Fibroblast of mammary gland (primary cell): ENCODE measurements around the gene NCKAP5L.
A peak's percentile ranks its signal among the peaks of the same experiment; 100 is the strongest.

Experiments
- DNase-seq: peaks from one replicate; pipeline ENCODE4 v3.0.0-alpha.2; 2010; ENCODE audit warnings: low read depth
- H3K4me3 ChIP-seq: 2 replicates; pipeline ENCODE4 v1.5.1; 2011; ENCODE audit warnings: low read depth, mild to moderate bottlenecking, low read length, moderate library complexity; ENCODE audit not compliant: control insufficient read depth
- TF ChIP-seq, protein P1 (sequence below): conservative IDR thresholded peaks from 2 replicates; pipeline ENCODE4 v1.5.1; 2011; ENCODE audit warnings: low read depth, low read length, inconsistent platforms; ENCODE audit not compliant: control insufficient read depth, insufficient read depth

Gene NCKAP5L, protein sequence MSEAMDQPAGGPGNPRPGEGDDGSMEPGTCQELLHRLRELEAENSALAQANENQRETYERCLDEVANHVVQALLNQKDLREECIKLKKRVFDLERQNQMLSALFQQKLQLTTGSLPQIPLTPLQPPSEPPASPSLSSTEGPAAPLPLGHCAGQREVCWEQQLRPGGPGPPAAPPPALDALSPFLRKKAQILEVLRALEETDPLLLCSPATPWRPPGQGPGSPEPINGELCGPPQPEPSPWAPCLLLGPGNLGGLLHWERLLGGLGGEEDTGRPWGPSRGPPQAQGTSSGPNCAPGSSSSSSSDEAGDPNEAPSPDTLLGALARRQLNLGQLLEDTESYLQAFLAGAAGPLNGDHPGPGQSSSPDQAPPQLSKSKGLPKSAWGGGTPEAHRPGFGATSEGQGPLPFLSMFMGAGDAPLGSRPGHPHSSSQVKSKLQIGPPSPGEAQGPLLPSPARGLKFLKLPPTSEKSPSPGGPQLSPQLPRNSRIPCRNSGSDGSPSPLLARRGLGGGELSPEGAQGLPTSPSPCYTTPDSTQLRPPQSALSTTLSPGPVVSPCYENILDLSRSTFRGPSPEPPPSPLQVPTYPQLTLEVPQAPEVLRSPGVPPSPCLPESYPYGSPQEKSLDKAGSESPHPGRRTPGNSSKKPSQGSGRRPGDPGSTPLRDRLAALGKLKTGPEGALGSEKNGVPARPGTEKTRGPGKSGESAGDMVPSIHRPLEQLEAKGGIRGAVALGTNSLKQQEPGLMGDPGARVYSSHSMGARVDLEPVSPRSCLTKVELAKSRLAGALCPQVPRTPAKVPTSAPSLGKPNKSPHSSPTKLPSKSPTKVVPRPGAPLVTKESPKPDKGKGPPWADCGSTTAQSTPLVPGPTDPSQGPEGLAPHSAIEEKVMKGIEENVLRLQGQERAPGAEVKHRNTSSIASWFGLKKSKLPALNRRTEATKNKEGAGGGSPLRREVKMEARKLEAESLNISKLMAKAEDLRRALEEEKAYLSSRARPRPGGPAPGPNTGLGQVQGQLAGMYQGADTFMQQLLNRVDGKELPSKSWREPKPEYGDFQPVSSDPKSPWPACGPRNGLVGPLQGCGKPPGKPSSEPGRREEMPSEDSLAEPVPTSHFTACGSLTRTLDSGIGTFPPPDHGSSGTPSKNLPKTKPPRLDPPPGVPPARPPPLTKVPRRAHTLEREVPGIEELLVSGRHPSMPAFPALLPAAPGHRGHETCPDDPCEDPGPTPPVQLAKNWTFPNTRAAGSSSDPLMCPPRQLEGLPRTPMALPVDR (N-terminal part only)

DNA sequence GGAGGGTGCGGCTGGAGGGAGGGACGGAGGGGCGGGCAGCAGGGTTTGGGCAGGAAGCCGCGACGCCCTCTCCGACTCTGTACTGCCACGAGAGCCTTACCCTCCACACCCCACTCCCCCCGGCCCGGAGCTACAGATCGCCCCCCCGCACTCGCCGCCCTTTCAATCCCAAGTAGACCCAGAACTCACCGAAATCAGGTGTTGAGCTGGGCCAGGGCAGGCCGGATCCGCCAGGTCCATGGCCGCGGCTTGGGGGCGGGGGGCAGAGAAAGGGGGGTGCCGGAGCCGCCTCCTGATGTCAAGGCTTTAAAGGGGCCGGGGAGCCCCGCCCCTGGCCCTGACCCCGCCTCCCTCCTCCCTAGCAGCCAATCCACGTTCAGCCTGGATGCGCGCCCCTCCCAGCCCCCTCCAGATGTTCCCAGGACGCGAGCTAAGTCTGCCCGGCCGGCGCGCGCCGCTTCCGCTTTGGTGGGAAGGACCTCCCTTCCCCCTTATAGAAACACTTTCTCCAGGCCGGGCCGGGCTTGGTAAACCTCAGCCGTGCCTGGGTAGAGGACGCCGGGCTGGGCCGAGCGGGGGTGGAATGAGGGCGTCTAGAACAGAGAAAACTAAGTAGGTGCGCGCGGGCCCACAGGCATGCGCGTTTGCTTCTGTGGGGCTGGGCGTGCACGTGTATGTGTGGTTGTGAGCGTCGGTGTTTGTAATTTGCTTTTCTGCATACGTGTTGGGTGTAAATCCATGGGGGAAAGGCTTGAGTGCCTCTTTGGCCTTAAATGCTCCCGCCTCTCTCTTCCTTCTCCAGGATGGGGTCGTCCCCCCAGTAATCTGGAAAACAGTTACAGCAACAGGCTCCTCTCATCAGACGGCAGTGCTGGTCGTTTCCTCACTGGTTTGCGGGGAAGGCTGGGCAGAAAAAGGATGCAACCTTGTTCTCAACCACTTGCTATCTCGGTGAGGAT, at the start of gene NCKAP5L:
NCKAP5L (minus strand) TSS at position 281 of the 959 bp plus-strand sequence. CDS start 24,369 bp downstream, outside the sequence.
- TF ChIP-seq, protein P1, sequence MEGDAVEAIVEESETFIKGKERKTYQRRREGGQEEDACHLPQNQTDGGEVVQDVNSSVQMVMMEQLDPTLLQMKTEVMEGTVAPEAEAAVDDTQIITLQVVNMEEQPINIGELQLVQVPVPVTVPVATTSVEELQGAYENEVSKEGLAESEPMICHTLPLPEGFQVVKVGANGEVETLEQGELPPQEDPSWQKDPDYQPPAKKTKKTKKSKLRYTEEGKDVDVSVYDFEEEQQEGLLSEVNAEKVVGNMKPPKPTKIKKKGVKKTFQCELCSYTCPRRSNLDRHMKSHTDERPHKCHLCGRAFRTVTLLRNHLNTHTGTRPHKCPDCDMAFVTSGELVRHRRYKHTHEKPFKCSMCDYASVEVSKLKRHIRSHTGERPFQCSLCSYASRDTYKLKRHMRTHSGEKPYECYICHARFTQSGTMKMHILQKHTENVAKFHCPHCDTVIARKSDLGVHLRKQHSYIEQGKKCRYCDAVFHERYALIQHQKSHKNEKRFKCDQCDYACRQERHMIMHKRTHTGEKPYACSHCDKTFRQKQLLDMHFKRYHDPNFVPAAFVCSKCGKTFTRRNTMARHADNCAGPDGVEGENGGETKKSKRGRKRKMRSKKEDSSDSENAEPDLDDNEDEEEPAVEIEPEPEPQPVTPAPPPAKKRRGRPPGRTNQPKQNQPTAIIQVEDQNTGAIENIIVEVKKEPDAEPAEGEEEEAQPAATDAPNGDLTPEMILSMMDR = no peak
- peak; percentile 95 for DNase-seq
- peak within 1 kb of the TSS; percentile 80 for H3K4me3 ChIP-seq

DNA sequence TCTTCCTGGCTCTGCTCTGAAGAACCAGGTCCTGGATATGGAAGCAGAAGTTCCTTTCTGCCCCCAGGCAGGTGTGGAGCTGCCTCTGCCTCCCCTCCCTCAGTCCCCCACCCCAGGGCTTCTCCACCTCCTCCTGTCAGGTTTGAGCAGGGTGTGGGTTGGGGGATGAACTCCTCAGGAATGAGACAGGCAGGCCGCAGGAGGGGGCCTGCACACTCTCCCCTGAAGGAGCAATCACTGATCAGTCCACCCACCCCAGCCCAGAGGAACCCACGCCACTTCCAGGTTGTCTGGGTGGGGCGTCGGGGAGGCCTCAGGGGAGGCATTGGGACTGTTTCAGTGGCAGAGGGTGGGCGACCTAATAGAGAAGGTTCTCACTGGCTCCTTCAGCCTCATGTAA, 48.9 kb upstream of the NCKAP5L start:
- no peak overlapping the region for H3K4me3 ChIP-seq
- DNase-seq = no peak
- TF ChIP-seq, protein P1 = no peak

DNA sequence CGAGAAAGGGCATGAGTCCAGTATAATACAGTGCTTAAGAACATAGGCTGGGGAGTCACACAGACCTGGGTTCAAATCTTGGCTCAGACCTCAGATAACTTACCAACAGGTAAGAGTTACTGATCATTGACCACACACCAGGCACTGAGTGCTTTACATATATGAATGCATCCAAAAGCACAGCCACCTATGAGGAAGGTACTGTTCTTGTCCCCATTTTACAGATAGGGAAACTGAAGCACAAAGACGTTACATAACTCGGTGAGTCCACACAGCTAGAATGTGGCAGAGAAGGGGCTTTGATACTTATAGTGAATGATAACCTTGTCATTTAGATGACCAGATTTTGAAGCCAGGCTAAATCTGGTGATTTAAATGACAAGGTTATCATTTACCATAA, 47.9 kb upstream of the NCKAP5L start:
- TF ChIP-seq, protein P1 = no peak
- H3K4me3 ChIP-seq = no peak overlapping the region
- DNase-seq = no peak

DNA sequence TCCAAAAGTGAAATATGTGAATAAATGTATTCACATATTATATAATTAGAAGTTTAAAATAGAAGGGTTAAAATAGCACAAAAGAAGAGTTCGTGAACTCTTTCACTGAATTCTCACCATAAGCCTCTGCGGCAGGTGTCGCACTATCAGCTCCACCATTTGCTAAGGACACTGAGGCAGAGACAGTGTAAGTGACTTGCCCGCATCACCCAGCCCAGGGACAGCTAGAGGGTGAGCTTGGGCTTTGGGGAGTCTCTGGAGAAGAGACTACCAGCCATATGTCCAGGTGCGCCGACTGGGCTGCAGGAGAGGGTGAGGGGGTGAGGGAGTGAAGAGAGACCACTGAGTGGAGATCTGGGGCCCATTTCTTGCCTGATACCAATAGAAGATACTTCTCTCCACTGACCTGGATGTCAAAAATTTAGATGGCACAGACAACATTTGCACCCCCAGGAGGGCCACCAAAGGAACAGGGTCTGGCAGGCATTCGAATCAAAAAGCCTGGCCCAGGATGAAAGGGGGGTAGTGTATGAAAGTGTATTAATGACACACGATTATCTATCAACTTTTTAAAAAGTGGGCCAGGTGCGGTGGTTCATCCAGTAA, 47.0 kb upstream of the NCKAP5L start:
- no peak overlapping the region for H3K4me3 ChIP-seq
- TF ChIP-seq, protein P1 = no peak

DNA sequence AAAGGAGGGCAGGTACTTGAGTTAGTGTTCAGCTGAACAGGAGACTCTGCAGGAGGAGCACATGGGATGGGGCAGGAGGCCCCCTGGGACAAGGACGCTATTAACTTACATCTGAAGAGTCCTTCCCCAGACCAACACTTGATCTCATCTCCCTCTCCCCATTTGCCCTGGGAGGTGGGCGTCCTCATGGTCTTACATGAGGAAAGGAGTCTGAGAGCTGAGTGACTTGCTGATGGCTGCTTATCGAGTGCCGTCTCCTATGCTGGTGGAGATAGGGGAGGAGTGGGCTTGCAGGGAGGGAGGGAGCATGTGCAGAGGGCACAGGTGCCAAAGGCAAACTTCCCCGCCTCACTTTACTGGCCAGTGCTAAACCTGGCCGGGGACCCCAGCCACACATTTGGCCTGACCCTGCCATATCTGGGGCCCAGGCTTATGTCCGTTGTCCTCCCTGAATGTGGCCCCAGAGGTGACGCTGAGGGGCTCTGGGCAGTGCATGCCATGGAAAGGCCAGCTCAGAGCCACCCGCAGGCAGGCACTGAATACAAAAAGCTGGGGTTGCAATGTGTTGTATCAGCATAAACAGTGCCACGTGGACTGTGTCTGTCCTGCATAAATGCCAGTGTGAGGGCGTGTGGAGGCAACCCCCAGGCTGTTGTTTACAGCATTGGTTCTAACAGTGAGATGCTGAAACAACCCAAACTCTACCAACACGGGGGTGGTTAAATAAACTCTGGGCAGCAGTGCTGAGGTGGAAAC, 46.1 kb upstream of the NCKAP5L start:
- TF ChIP-seq, protein P1 = no peak
- H3K4me3 ChIP-seq = no peak overlapping the region
- no peak for DNase-seq

More for the DNA sequence above, 47.0 kb upstream of the NCKAP5L start:
- no peak for DNase-seq
